Testis (tissue), 2 donors: ENCODE data around the gene SNX17.

ENCODE experiments used
- POLR2A ChIP-seq: fragments of 450-650 bp; IDR thresholded peaks from one replicate; pipeline ENCODE4 v1.6.1; 2017; ENCODE audit warnings: antibody characterized with exemption, mild to moderate bottlenecking, moderate library complexity
- TF ChIP-seq, protein P1 (sequence below), 3 experiments: fragments of 450-650 bp in 2 of 3; fragments of 200-600 bp in 1 of 3; sonication (generic) in 1 of 3; IDR thresholded peaks; one replicate each; pipeline ENCODE4 v1.5.1; 2016 to 2019; ENCODE audit warnings: antibody characterized with exemption in 3 of 3, mild to moderate bottlenecking in 2 of 3, moderate library complexity in 1 of 3

DNA sequence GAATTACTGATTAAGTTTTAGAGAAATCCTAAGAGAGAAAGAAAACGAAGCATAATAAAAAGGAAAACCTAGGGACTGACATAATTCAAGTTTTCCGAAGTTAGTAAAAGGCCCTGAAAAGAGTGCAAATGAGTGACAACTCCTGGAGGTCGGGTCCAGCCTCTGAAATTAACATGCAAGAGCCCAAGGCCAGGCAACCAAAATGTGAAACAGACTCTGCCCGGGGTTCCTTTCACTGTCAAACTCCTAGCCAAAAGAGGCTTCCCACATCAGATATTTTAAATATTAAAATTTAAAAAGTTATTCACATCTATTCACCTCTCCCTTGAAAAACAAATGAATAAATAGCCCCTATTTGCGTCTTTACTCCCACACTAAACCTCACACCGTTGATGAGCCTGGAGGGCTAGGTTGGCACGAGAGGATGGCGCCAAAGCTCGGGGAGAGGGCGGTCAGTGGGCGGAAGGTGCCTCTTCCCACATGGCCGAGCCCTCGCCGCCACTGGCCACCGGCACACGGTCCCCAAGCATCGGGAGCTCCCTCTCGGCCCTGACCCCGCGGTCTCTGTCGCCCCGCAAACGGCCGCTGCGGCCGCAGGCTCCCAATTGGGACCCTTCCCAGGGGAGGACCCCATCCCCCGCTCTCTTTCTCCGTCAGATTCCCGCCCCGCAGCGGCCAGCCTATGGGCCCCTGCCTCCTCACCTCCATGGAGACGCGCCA, 38.3 kb downstream of the SNX17 start:
- TF ChIP-seq, protein P1, sequence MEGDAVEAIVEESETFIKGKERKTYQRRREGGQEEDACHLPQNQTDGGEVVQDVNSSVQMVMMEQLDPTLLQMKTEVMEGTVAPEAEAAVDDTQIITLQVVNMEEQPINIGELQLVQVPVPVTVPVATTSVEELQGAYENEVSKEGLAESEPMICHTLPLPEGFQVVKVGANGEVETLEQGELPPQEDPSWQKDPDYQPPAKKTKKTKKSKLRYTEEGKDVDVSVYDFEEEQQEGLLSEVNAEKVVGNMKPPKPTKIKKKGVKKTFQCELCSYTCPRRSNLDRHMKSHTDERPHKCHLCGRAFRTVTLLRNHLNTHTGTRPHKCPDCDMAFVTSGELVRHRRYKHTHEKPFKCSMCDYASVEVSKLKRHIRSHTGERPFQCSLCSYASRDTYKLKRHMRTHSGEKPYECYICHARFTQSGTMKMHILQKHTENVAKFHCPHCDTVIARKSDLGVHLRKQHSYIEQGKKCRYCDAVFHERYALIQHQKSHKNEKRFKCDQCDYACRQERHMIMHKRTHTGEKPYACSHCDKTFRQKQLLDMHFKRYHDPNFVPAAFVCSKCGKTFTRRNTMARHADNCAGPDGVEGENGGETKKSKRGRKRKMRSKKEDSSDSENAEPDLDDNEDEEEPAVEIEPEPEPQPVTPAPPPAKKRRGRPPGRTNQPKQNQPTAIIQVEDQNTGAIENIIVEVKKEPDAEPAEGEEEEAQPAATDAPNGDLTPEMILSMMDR (IDR thresholded peaks at IDR 0.05): no peak
- TF ChIP-seq POLR2A: no peak
